VCaP (cell line): ENCODE results near the gene LAMA2.

ENCODE experiments used
- H3K27ac ChIP-seq: fragments of 450-650 bp; 2 replicates; pipeline ENCODE4 v1.5.1; 2017
- CTCF ChIP-seq: fragments of 450-650 bp; conservative IDR thresholded peaks from 2 replicates; pipeline ENCODE4 v1.5.1; 2017; ENCODE audit warnings: mild to moderate bottlenecking, moderate library complexity

LAMA2 gene

GRCh38 chr6:128914051-128914450 lies 31.1 kb downstream of the LAMA2 start:
- TF ChIP-seq CTCF: no peak
- H3K27ac ChIP-seq: no peak overlapping the region

GRCh38 chr6:128918886-128919285 lies 35.9 kb downstream of the LAMA2 start:
- H3K27ac ChIP-seq: no peak overlapping the region
- TF ChIP-seq CTCF: no peak

GRCh38 chr6:128919412-128920180 lies 36.7 kb downstream of the LAMA2 start:
- no peak overlapping the region for H3K27ac ChIP-seq
- no peak for TF ChIP-seq CTCF

- no peak for TF ChIP-seq CTCF
- H3K27ac ChIP-seq: no peak overlapping the region
Observed at GRCh38 chr6:128925765-128926164, 42.8 kb downstream of the LAMA2 start.

- no peak for TF ChIP-seq CTCF
- H3K27ac ChIP-seq: no peak overlapping the region
Observed at GRCh38 chr6:128929869-128930268, 46.9 kb downstream of the LAMA2 start.

GRCh38 chr6:128930321-128930720 lies 47.4 kb downstream of the LAMA2 start:
- TF ChIP-seq CTCF: no peak
- no peak overlapping the region for H3K27ac ChIP-seq

GRCh38 chr6:128932061-128932460 lies 49.1 kb downstream of the LAMA2 start:
- no peak overlapping the region for H3K27ac ChIP-seq
- TF ChIP-seq CTCF: no peak
